Mesenteric fat pad (tissue), 1 donor: Measurements from ENCODE around the gene ADGRL1. TPM values are rescaled to one million over a fixed set of nuclear protein-coding genes. Genes with fewer than 3 reads are reported as not detected.
"Not testable (repeated sequence)": the region's sequence is repeated elsewhere in the genome, so short reads cannot be mapped to it uniquely, and the experiment has no call there.

ENCODE experiments used
- DNase-seq: peaks from one replicate; pipeline ENCODE4 v3.0.0-alpha.2; 2020; ENCODE audit warnings: low spot score
- total RNA-seq: library from RNA; stranded (reverse); fragmentation: NEBNext Ultra II Directional; extraction: Animal tissue kit (Norgen Biotek cat#: 25700); gene quantifications from one replicate; pipeline ENCODE4 v1.2.1, GENCODE V29; 2021
- donor health status: DM: yes; HTN: yes; CAD: no.

The ADGRL1 gene
- total RNA-seq, 1 donor from 2014 or later = 27.1 TPM

DNA sequence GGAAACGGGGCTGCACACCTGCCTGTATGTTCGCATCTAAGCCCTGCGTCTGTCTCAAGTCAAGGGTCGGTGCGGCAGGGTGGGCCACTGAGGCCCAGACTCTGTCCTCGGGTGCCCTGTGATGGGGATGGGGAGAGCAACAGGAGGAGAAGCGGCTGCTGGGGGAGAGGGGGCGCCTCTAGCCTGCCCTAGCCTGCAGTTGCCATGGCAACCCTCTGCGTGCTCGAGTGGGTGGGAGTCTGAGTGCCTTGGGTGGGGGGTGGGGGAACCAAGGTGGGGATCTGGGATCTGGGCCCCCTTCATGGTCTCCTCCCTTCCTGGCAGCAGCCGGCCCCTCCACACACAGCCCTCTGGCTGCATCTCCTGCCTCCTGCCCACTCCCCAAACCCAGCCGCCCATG, 10.8 kb downstream of the ADGRL1 start:
- DNase-seq = not testable (repeated sequence)

GRCh38 chr19:14189415-14189814, 16.6 kb downstream of the ADGRL1 start:
- no peak for DNase-seq

DNA sequence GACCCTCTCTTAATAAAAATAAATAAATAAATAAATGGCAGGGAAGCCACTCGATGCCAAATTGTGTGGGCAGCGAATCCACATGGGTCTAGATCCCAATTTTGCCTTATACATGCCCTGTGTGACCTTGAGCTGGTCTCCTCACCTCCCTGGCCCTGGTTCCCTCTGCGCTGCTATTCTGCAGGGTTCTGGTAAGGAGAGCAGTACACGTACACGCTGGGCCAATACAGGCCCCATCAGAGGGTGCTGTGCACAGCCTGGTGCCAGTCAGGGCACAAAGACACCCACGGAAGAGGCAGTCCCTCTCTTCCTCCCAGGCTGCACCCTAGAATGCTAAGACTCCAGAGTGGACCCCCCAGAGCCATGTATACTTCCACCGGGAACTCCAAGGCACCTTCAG, 17.9 kb downstream of the ADGRL1 start:
- not testable (repeated sequence) for DNase-seq

- no peak for DNase-seq
Observed at GRCh38 chr19:14187561-14187960, 18.4 kb downstream of the ADGRL1 start.

- DNase-seq = not testable (repeated sequence)
Observed at GRCh38 chr19:14186684-14187083, 19.3 kb downstream of the ADGRL1 start.

GRCh38 chr19:14185691-14186090, 20.3 kb downstream of the ADGRL1 start:
- DNase-seq = not testable (repeated sequence)

- no peak for DNase-seq
Observed at GRCh38 chr19:14185158-14185557, 20.8 kb downstream of the ADGRL1 start.

GRCh38 chr19:14183741-14184350, 22.1 kb downstream of the ADGRL1 start:
- DNase-seq = no peak

- no peak for DNase-seq
Observed at GRCh38 chr19:14182476-14182875, 23.5 kb downstream of the ADGRL1 start.

DNA sequence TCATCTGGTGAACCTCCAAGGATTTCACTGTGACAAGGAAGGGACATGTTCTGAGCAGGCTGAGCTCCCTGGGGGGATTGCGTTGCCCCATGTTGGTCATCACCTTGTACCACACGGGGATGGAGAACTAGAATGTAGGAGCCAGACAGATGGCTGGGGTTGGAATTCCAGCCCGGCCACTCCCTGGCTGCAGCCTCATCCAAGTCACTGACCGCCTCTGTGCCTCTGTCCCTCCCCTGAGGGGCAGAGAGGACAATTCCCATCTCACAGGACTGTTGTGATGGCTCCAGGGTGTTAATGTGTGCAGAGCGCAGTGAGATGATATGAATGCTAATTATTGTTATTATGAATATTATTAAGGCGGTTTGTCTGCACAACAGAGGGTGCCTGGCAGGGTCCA, 24.1 kb downstream of the ADGRL1 start:
- no peak for DNase-seq

DNA sequence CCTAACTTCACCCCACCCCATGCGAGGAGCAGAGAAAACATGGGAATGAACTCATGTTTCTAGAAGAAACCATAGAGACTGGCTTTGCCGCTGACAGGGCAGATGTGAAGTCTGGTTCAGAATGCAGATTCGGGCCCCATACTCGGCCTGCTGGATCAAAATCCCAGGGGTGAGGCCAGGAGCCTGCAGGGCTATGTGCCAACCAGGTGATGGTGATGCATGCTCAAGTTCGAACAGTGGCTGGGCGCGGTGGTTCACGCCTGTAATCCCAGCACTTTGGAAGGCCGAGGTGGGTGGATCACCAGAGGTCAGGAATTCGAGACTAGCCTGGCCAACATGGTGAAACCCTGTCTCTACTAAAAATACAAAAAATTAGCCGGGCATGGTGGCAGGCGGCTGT, 24.8 kb downstream of the ADGRL1 start:
- DNase-seq = not testable (repeated sequence)

DNA sequence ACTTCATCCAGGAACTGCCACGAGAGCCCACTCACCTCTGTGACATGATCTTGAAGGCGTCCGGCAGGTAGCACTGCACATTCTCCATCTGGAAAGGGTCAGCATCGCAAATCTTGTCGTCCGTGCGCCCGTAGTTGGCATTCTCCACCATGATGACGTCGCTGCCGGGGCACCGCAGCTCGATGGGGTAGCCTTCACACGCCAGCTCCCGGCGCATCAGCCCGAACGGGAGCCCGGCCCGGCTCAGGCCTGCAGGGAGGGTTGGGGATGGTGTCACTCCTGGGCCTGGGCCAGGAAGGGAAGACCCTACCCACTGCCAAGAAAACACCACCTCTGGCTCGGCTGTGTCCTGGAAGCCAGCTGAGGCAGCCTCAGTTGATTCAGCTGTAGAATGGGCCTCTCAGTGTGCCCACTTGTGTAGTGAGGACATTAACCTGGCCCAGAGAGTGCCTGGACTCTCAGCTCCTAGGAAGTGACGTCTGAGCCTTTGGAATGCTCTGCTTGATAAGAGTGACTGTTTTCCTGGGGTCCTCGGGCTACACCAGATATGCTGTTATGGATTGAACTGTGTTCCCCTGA, 28.4 kb downstream of the ADGRL1 start:
- DNase-seq = no peak

GRCh38 chr19:14175351-14175792, 30.6 kb downstream of the ADGRL1 start:
- DNase-seq = no peak

DNA sequence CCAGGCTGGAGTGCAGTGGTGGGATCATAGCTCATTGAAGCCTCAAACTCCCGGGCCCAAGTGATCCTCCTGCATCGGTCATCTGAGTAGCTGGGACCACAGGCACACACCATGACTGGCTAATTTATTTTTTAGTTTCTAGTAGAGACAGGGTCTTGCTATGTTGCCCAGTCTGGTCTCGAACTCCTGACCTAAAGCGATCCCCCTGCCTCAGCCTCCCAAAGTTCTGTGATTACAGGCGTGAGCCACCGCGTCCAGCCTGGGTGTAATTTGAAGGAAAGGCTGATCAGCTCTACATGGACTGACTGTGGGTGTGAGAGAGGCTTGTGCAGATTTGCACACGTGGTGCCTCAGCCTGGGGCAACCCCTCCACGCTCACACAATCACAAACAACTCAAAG, 31.1 kb downstream of the ADGRL1 start:
- DNase-seq = no peak

GRCh38 chr19:14168993-14169392, 37.0 kb downstream of the ADGRL1 start:
- no peak for DNase-seq

- DNase-seq = no peak
Observed at GRCh38 chr19:14168259-14168972, 37.6 kb downstream of the ADGRL1 start.

DNA sequence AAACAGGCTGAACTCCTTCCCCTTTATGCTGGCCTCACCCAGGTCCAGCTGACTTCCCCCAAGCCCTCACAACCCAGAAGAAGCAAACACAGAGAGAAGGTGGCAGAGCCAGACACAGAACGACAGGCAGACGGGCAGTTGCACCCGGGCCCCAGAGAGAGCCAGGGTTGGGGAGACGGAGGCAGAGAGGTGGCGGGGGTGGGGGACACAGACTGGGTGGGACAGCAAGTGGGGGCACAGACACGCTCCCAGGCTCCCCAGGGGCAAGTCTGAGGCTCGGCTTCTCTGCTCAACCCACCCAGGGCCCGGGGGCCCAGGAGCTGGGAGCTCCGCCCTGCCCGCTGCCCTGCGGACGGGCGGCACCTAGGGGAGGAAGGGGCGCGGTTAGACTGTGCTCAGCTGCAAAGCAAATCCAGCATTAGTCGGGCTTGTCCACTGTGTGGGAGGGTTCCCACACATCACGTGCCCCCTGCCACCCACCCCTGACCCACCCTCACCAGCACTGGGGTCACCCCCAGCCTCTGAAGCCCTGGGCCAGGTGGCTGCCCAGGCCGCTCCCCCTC, 38.3 kb downstream of the ADGRL1 start:
- DNase-seq = no peak

DNA sequence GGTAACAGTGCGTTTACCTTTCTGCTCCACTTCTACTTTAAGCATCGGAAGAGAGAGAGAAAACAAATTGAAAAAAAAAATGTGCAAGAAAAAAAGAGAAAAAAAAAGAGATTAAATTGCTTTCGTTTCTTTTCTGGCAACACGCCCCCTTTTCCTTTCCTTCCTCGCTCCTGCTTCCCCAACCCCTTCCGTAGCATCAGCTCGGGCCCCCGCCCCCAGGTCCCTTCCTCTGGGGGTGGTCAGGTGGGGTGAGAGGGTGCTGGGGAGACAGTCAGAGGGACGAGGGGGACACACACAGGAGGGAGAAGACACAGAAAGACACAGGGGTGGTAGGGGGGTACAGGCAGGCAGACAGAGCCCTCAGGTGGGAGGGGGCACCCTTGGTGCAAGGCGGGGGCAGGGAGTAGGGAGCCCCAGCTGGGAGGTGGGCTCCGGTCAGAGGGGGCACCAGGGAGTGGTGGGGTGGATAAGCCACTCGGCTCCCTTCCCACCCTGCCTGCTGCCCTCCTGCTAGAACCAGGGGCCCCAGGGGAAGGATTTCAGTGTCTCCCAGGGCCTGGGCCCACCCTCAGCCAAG, 38.9 kb downstream of the ADGRL1 start:
- DNase-seq = no peak

- no peak for DNase-seq
Observed at GRCh38 chr19:14165990-14166830, 39.8 kb downstream of the ADGRL1 start.

GRCh38 chr19:14164724-14165493, 41.1 kb downstream of the ADGRL1 start:
- no peak for DNase-seq
